HFF-Myc (cell line): ENCODE measurements around the gene AMT.

ENCODE experiments used
- DNase-seq: peaks from one replicate; pipeline ENCODE4 v3.0.0-alpha.2; 2011; ENCODE audit warnings: low read depth; ENCODE audit errors: extremely low read depth
- H3K4me3 ChIP-seq: replicated peaks from 2 replicates; pipeline ENCODE4 v1.5.1; 2011; ENCODE audit warnings: low read depth, mild to moderate bottlenecking, control low read depth, low read length
- TF ChIP-seq, protein P1 (sequence below): IDR thresholded peaks from 2 replicates; pipeline ENCODE4 v1.5.1; 2012; ENCODE audit warnings: mild to moderate bottlenecking, low read depth, low read length, control low read depth; ENCODE audit errors: missing control alignments

Gene AMT

GRCh38 chr3:49377483-49377882 lies 44.8 kb downstream of the AMT start:
- no peak for DNase-seq
- TF ChIP-seq, protein P1, sequence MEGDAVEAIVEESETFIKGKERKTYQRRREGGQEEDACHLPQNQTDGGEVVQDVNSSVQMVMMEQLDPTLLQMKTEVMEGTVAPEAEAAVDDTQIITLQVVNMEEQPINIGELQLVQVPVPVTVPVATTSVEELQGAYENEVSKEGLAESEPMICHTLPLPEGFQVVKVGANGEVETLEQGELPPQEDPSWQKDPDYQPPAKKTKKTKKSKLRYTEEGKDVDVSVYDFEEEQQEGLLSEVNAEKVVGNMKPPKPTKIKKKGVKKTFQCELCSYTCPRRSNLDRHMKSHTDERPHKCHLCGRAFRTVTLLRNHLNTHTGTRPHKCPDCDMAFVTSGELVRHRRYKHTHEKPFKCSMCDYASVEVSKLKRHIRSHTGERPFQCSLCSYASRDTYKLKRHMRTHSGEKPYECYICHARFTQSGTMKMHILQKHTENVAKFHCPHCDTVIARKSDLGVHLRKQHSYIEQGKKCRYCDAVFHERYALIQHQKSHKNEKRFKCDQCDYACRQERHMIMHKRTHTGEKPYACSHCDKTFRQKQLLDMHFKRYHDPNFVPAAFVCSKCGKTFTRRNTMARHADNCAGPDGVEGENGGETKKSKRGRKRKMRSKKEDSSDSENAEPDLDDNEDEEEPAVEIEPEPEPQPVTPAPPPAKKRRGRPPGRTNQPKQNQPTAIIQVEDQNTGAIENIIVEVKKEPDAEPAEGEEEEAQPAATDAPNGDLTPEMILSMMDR, result no peak
- no peak overlapping the region for H3K4me3 ChIP-seq

GRCh38 chr3:49371946-49372345 lies 50.3 kb downstream of the AMT start:
- TF ChIP-seq, protein P1, result no peak
- no peak for DNase-seq
- no peak overlapping the region for H3K4me3 ChIP-seq

- DNase-seq, result no peak
- TF ChIP-seq, protein P1, result no peak
- no peak overlapping the region for H3K4me3 ChIP-seq
These were observed 51.5 kb downstream of the AMT start for GRCh38 chr3:49370585-49371290.
